ENCODE data around the gene UROD.
"Not testable (repeated sequence)": the region's sequence is repeated elsewhere in the genome, so short reads cannot be mapped to it uniquely, and the experiment has no call there.

The UROD gene

GRCh38 chr1:45043094-45043493, 31.0 kb downstream of the UROD start:
- no peak for DNase-seq

GRCh38 chr1:45044916-45045315, 32.9 kb downstream of the UROD start:
- DNase-seq: no peak

DNA sequence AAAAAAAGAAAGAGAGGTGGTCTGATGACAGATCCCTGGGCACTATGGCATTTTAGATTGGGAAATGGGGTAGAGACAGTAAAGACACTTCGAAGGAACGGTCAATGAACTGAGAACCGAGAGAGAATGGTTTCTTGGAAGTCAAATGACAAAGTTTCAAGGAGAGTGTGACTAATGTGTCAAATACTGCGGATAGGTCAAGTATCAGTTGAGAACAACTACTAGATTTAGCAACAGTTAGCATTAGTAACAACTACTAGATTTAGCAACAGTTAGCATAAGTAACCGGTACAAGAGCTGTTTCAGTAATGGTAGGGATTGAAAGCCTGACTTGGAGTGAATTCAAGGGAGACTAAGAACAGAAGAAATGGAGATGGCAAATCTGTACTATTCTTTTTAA, 35.0 kb downstream of the UROD start:
- no peak for DNase-seq

DNA sequence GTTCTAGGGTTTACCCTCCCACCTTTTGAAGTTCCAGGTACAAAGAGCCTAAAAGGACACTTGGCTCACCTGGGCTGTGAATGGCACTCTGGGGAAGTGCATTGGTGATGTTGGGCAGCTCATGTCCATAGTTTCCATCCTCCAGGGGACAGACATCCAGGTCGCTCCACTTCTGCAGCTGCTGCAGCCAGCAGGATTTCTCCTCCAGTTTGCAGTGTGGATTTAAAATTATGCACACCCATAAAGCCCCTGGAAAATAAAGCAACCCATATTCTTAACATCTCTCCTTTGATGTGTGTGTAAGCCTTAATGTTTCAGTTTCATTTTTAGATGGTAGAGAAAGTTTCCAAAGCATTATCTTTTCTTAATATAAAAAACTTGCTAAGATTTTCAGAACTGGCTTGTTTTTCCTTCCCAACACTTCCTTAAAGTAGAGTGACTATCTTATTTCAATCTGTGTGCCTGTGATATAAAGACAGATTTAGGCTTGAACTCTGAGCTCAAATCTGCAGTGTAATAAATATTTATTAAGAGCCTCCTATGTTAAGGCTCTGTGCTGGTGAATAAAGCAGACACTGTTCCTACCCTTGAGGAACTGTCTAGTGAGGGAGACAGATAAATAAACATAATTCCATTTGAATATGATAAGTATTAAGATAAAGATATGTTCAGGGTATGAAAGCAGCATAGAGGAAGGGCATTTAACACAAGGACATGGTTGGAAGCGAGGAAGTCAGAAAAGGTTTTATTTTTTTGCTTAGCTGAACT, 39.1 kb downstream of the UROD start:
- no peak for DNase-seq

DNA sequence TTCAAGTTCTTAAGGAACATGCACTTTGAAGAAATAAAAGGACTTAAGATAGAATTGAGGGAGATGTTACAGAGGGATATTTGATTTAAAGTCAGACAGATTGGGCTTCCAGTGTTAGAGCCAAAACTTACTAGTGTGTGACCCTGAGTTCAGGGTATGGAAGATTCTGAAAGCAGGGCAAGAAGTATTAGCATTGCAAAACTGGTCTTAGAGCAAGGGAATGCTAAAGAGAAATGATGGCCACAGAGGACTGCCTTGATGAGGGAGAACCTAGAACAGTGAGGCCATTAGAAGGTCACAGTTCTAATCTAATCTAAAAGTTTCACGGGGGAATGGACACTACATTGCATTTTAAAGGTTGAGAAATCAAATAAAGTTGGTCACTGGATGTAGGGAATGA, 45.5 kb downstream of the UROD start:
- no peak for DNase-seq

- DNase-seq: no peak
Measured at GRCh38 chr1:45059829-45060228, 47.8 kb downstream of the UROD start.

GRCh38 chr1:45062463-45062862, 50.4 kb downstream of the UROD start:
- not testable (repeated sequence) for DNase-seq

GRCh38 chr1:45065083-45065482, 53.0 kb downstream of the UROD start:
- DNase-seq: no peak

Measured in fibroblast of skin of right quadriceps (primary cell).